NB4 (cell line): ENCODE measurements around the gene ZSWIM2.

ENCODE experiments used
- MYC ChIP-seq: IDR thresholded peaks from 2 replicates; pipeline ENCODE4 v1.6.1; 2011; ENCODE audit warnings: low read depth, low read length
- POLR2A ChIP-seq: IDR thresholded peaks from 2 replicates; pipeline ENCODE4 v1.6.1; 2011; ENCODE audit warnings: mild to moderate bottlenecking; ENCODE audit not compliant: insufficient read length; ENCODE audit errors: extremely low read depth
- TF ChIP-seq, protein P1 (sequence below): IDR thresholded peaks from one replicate; pipeline ENCODE4 v1.5.1; 2012; ENCODE audit warnings: low read depth, low read length

DNA sequence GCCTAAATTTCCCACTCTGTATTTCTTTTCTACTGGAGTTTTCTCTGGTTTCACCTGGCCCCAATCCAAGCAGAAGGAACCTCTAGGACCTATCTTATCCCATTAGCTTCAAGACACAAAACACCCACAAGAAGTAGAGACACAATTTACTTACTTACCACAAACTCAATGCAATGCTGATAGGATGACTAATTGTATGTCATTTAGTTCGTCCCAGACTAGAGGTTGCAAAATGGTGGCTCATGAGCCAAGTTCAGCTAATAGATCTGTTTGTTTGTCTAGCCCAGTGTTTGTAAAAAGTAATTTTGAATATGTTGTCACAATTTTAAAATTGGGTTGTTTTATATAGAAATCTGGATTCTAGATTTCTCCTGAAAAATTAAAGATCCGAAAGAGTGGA, 34.7 kb upstream of the ZSWIM2 start:
- TF ChIP-seq, protein P1, sequence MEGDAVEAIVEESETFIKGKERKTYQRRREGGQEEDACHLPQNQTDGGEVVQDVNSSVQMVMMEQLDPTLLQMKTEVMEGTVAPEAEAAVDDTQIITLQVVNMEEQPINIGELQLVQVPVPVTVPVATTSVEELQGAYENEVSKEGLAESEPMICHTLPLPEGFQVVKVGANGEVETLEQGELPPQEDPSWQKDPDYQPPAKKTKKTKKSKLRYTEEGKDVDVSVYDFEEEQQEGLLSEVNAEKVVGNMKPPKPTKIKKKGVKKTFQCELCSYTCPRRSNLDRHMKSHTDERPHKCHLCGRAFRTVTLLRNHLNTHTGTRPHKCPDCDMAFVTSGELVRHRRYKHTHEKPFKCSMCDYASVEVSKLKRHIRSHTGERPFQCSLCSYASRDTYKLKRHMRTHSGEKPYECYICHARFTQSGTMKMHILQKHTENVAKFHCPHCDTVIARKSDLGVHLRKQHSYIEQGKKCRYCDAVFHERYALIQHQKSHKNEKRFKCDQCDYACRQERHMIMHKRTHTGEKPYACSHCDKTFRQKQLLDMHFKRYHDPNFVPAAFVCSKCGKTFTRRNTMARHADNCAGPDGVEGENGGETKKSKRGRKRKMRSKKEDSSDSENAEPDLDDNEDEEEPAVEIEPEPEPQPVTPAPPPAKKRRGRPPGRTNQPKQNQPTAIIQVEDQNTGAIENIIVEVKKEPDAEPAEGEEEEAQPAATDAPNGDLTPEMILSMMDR: no peak
- TF ChIP-seq MYC: no peak
- no peak for TF ChIP-seq POLR2A
